K562 (cell line): Measurements from ENCODE around the gene CEBPA.

Experiments used
- ATF2 ChIP-seq: sonication (generic); formaldehyde crosslinking; IDR thresholded peaks from 2 replicates; pipeline ENCODE4 v1.8.1; 2022; ENCODE audit warnings: missing genetic modification reagents
- CHD1 ChIP-seq: fragments of 200-600 bp; sonication (generic); IDR thresholded peaks from one replicate; pipeline ENCODE4 v1.6.1; 2012; ENCODE audit warnings: mild to moderate bottlenecking, moderate library complexity, low read length, inconsistent platforms
- CHD2 ChIP-seq: IDR thresholded peaks from 2 replicates; pipeline ENCODE4 v1.6.1; 2011; ENCODE audit warnings: low read depth, low read length
- NFE2 ChIP-seq: IDR thresholded peaks from 2 replicates; pipeline ENCODE4 v1.6.1; 2014; ENCODE audit warnings: antibody characterized with exemption, low read depth
- NR3C1 ChIP-seq: sonication (generic); formaldehyde crosslinking; IDR thresholded peaks from 2 replicates; pipeline ENCODE4 v1.8.1; 2022; ENCODE audit warnings: missing genetic modification reagents
- PHF8 ChIP-seq: fragments of 200-600 bp; sonication (generic); IDR thresholded peaks from 2 replicates; pipeline ENCODE4 v1.6.1; 2012; ENCODE audit warnings: mixed run types, mild to moderate bottlenecking, inconsistent platforms, low read length, moderate library complexity, borderline replicate concordance
- POLR2A ChIP-seq: fragments of 450-650 bp; conservative IDR thresholded peaks from 2 replicates; pipeline ENCODE4 v1.6.1; 2016
- SRF ChIP-seq, 2 experiments: fragments of 250-450, 450-650 bp in 1 of 2; sonication (Bioruptor Pico) in 1 of 2; sonication (generic) in 1 of 2; formaldehyde crosslinking; IDR thresholded peaks; 2 replicates each; pipeline versions ENCODE4 v1.5.0 to v1.5.1; 2020 to 2022; ENCODE audit warnings: mild to moderate bottlenecking in 1 of 2, missing genetic modification reagents in 1 of 2
- ZNF24 ChIP-seq: fragments of 450-650 bp; IDR thresholded peaks from 2 replicates; pipeline ENCODE4 v1.6.1; 2016
- TF ChIP-seq, protein P1 (sequence below), 3 experiments: IDR thresholded peaks in 2 of 3; conservative IDR thresholded peaks in 1 of 3; 2 replicates each; pipeline ENCODE4 v1.5.1; 2011 to 2012; ENCODE audit warnings: low read length in 3 of 3, mild to moderate bottlenecking in 3 of 3, control low read depth in 2 of 3, improper control_type of control experiment in 1 of 3, inconsistent platforms in 1 of 3, low read depth in 1 of 3, mixed read lengths in 1 of 3, moderate library complexity in 1 of 3; ENCODE audit not compliant: insufficient read depth in 2 of 3

DNA sequence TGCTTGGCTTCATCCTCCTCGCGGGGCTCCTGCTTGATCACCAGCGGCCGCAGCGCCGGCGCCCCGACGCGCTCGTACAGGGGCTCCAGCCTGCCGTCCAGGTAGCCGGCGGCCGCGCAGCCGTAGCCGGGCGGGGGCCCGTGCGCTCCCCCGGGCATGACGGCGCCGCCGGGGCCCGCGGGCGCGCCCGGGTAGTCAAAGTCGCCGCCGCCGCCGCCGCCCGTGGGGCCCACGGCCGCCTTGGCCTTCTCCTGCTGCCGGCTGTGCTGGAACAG lies 497 bp downstream of the CEBPA start:
- no peak for TF ChIP-seq NR3C1
- TF ChIP-seq, protein P1, sequence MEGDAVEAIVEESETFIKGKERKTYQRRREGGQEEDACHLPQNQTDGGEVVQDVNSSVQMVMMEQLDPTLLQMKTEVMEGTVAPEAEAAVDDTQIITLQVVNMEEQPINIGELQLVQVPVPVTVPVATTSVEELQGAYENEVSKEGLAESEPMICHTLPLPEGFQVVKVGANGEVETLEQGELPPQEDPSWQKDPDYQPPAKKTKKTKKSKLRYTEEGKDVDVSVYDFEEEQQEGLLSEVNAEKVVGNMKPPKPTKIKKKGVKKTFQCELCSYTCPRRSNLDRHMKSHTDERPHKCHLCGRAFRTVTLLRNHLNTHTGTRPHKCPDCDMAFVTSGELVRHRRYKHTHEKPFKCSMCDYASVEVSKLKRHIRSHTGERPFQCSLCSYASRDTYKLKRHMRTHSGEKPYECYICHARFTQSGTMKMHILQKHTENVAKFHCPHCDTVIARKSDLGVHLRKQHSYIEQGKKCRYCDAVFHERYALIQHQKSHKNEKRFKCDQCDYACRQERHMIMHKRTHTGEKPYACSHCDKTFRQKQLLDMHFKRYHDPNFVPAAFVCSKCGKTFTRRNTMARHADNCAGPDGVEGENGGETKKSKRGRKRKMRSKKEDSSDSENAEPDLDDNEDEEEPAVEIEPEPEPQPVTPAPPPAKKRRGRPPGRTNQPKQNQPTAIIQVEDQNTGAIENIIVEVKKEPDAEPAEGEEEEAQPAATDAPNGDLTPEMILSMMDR (IDR thresholded peaks at IDR 0.05 in 2 of 3, conservative IDR thresholded peaks at IDR 0.05 in 1 of 3; ENCODE audit: insufficient read depth in 2 of 3, low read depth in 1 of 3, low read length in 3 of 3): no peak
- TF ChIP-seq SRF (CRISPR knock-in tag; IDR thresholded peaks at IDR 0.05): no peak
- no peak for TF ChIP-seq CHD1
- TF ChIP-seq CHD2: no peak
- no peak for TF ChIP-seq ATF2 (CRISPR knock-in tag)
- TF ChIP-seq POLR2A: no peak
- no peak for TF ChIP-seq PHF8
- no peak for TF ChIP-seq NFE2
- no peak for TF ChIP-seq ZNF24
